HepG2 (cell line): Measurements from ENCODE around the gene CNKSR3.

Experiments
- GTF3A ChIP-seq: sonication (generic); formaldehyde crosslinking; conservative IDR thresholded peaks from 2 replicates; pipeline ENCODE4 v1.4.0; 2020; ENCODE audit warnings: mild to moderate bottlenecking, missing genetic modification reagents
- JUN ChIP-seq: sonication (generic); formaldehyde crosslinking; IDR thresholded peaks from 2 replicates; pipeline ENCODE4 v1.4.0; 2020; ENCODE audit warnings: mild to moderate bottlenecking, missing genetic modification reagents
- TF ChIP-seq, protein P1 (sequence below): sonication (generic); formaldehyde crosslinking; IDR thresholded peaks from 2 replicates; pipeline ENCODE4 v1.5.0; 2020; ENCODE audit warnings: mild to moderate bottlenecking, missing genetic modification reagents, moderate library complexity

DNA sequence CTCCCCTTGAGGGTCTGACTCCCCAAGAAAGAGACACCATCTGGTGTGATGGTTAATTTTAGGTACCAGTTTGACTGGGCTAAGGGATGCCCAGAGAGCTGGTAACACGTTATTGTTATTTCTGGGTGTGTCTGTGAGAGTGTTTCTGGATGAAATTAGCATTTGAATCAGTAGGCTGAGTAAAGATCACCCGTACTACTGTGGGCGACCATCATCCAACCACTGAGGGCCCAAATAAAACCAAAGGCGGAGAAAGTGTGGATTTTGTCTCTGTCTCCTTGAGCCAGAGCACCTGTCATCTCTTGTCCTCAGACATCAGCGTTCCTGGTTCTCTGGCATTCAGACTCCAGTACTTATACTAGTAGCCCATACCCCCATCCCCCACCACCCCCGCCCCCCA is 7.9 kb upstream of the CNKSR3 start:
- TF ChIP-seq JUN (CRISPR knock-in tag): no peak
- no peak for TF ChIP-seq GTF3A (CRISPR knock-in tag)
- TF ChIP-seq, protein P1, sequence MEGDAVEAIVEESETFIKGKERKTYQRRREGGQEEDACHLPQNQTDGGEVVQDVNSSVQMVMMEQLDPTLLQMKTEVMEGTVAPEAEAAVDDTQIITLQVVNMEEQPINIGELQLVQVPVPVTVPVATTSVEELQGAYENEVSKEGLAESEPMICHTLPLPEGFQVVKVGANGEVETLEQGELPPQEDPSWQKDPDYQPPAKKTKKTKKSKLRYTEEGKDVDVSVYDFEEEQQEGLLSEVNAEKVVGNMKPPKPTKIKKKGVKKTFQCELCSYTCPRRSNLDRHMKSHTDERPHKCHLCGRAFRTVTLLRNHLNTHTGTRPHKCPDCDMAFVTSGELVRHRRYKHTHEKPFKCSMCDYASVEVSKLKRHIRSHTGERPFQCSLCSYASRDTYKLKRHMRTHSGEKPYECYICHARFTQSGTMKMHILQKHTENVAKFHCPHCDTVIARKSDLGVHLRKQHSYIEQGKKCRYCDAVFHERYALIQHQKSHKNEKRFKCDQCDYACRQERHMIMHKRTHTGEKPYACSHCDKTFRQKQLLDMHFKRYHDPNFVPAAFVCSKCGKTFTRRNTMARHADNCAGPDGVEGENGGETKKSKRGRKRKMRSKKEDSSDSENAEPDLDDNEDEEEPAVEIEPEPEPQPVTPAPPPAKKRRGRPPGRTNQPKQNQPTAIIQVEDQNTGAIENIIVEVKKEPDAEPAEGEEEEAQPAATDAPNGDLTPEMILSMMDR: no peak
